ENCODE data around the gene ASTL. TPM values are rescaled to one million over a fixed set of nuclear protein-coding genes. Genes with fewer than 3 reads are reported as not detected.

Gene ASTL
- total RNA-seq, 1 donor from 2014 or later = not detected

DNA sequence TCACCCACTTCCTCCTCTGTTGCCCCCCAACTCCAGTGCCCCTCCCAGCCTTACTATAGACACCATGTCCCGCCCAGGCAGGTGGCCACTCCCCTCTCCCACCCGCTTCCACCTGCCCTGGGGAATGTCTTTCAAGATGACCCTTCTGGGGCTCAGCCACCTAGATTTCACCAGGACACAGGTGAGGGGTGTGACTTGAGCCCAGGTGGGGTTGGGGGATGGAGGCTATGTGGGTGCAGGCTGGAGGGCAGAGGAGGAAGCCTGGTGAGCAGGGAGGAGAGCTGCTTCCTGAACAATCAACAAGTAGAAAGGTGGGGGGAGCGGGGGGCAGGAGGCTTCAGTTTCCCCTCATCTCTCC is 30.6 kb downstream of the ASTL start:
- no peak for ATAC-seq
- no peaks in the 10 kb centered on the region for H3K36me3 ChIP-seq
- intact Hi-C loops (cut with DNase I) = no loop called here
- no peaks in the 10 kb centered on the region for H3K4me1 ChIP-seq
- no peak overlapping the region for H3K4me3 ChIP-seq
- peaks cover 10% of the 10 kb centered on the region for H3K9me3 ChIP-seq
- TF ChIP-seq, protein P1, sequence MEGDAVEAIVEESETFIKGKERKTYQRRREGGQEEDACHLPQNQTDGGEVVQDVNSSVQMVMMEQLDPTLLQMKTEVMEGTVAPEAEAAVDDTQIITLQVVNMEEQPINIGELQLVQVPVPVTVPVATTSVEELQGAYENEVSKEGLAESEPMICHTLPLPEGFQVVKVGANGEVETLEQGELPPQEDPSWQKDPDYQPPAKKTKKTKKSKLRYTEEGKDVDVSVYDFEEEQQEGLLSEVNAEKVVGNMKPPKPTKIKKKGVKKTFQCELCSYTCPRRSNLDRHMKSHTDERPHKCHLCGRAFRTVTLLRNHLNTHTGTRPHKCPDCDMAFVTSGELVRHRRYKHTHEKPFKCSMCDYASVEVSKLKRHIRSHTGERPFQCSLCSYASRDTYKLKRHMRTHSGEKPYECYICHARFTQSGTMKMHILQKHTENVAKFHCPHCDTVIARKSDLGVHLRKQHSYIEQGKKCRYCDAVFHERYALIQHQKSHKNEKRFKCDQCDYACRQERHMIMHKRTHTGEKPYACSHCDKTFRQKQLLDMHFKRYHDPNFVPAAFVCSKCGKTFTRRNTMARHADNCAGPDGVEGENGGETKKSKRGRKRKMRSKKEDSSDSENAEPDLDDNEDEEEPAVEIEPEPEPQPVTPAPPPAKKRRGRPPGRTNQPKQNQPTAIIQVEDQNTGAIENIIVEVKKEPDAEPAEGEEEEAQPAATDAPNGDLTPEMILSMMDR (IDR thresholded peaks at IDR 0.05) = no peak
- peak; percentile 45 for DNase-seq
- no peak overlapping the region for H3K27ac ChIP-seq
- no peaks in the 10 kb centered on the region for H3K27me3 ChIP-seq

DNA sequence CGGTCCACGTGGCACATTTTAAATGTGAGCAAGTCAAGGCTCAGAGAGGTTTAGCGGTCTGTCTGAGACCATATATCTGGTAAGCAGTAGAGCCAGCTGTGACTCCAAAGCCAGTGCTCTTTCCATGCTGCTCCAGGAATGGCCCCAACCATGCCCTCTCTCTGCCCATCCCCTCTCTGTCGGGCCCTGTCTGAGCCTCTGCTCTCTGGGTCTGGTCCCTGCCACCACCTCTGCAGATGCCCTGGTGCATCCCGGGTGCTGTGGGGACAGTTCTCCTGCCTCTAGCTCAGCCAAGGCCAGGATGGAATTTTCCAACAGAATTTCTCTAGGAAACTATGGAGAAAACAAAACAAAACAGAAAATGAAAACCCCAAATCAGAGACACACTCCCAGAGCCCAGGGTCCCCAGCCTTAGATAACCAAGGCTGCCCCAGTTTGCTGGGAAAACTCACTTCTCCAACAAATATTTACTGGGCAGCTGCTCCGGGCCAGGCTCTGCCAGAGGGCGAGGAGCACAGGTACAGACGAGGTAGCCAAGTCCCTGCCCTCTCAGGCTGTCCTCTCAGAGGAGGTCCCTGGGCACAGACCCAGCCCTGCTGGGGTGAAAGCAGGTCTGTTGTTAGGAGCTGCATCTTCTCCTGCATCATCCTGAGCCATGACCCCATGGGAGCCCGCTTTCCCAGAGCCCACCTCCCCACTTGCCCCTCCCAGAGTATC is 31.2 kb downstream of the ASTL start:
- H3K36me3 ChIP-seq = no peaks in the 10 kb centered on the region
- intact Hi-C loops (cut with DNase I) = no loop called here
- peaks cover 10% of the 10 kb centered on the region for H3K9me3 ChIP-seq
- ATAC-seq = no peak
- DNase-seq = peak; percentile 35
- no peak overlapping the region for H3K27ac ChIP-seq
- H3K4me1 ChIP-seq = no peaks in the 10 kb centered on the region
- no peaks in the 10 kb centered on the region for H3K27me3 ChIP-seq
- no peak overlapping the region for H3K4me3 ChIP-seq
- TF ChIP-seq, protein P1 (IDR thresholded peaks at IDR 0.05) = no peak

DNA sequence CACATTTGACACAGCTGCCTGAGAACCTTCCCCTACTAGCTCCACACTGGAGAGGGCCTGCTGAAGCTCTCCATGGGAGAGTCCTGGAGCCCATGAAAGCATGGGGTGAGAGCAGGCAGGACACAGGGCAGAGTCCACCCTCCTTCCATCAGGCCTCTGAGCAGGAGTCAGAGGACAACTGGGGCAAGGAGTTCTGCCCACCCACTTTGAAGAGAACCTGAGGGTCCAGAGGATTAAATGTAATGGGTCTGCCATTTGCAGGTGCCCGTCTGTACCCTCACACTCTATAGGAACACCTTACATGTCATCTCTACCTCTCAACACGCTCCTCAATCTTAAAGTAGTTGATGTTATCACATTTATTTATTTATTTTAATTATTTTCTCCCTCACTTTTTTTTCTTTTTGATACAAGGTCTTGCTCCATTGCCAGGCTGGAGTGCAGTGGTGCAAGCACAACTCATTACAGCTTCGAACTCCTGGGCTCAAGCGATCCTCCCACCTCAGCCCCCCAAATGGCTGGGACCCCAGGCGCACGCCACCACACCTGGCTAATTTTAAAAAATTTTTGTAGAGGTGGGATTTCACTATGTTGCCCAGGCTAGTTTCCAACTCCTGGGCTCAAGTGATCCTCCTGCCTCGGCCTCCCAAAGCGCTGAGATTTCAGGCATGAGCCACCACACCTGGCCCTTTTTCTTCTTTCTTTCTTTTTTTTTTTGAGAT is 32.1 kb downstream of the ASTL start:
- no peaks in the 10 kb centered on the region for H3K27me3 ChIP-seq
- no peak for ATAC-seq
- H3K4me1 ChIP-seq = no peaks in the 10 kb centered on the region
- H3K27ac ChIP-seq = no peak overlapping the region
- H3K36me3 ChIP-seq = no peaks in the 10 kb centered on the region
- peak; percentile 21 for DNase-seq
- intact Hi-C loops (cut with DNase I) = no loop called here
- peaks cover 10% of the 10 kb centered on the region for H3K9me3 ChIP-seq
- TF ChIP-seq, protein P1 (IDR thresholded peaks at IDR 0.05) = no peak
- H3K4me3 ChIP-seq = no peak overlapping the region

DNA sequence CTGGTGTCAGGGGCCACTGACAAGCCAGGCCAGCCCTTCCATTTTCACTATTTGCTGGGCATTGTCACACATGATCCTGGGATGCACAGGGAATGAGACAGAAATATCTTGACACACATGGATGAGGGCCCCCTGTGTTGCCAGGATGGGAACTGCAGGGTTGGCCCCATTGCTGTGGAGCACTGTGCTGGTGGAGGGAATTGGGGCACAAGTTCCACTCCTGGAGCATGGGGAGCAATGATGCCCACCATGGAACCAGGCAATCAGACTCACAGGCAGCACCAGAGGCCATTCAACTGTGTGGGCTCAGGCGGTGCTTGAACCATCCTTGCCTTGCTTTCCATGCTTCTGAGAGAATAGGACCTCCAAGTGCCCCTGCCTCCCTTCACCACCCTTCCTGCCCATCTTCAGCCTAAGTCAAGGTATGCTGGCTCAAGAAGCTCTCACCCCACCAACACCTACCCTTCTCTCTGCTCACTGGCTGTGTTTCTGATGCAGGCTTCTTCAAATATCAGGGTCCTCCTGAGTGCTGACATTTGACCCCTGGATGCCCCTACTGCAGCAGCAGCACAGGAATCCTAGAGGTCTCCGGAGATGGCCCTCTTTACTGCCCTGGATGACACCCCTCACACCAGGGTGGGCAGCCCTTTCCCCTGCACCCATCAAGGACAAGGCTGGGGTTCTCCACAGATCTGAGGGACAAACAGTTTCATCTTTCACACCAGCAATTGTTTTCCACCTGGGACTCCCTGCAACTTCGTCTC is 33.0 kb downstream of the ASTL start:
- Histone ChIP-seq H3K27me3 (no peaks in the 10 kb centered on the region), H3K36me3 (no peaks in the 10 kb centered on the region), H3K4me3 (no peak overlapping the region), H3K4me1 (no peaks in the 10 kb centered on the region), H3K9me3 (peaks cover 10% of the 10 kb centered on the region), H3K27ac (no peak overlapping the region)
- intact Hi-C loops (cut with DNase I) = no loop called here
- no peak for ATAC-seq
- peak; percentile 44 for DNase-seq
- TF ChIP-seq, protein P1 (IDR thresholded peaks at IDR 0.05) = no peak

DNA sequence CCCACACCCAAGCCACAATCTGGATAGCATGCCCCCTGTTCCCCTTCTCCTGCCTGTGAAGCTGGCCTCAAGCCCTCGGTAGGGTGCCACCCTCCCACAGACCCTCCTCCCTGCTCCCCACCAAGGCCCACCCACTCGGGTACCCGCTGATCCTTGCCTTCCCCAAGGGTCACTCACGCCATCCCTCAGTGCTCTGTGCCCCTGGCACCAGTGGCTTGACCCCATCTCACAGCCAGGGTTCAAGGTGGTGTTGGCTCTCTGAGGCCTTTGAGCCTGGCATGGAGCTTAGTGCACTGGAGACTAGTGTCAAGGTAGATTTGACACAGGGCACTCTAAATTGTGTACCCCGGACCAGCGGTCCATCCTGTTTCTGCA is 33.8 kb downstream of the ASTL start:
- Histone ChIP-seq H3K27ac (no peak overlapping the region), H3K36me3 (no peaks in the 10 kb centered on the region), H3K9me3 (peaks cover 10% of the 10 kb centered on the region), H3K4me1 (no peaks in the 10 kb centered on the region), H3K4me3 (no peak overlapping the region), H3K27me3 (no peaks in the 10 kb centered on the region)
- intact Hi-C loops (cut with DNase I) = no loop called here
- ATAC-seq (no peak), DNase-seq (no peak)
- TF ChIP-seq, protein P1 (IDR thresholded peaks at IDR 0.05) = no peak
